Astrocyte (in vitro differentiated cells and primary cell): Measurements from ENCODE around the gene EMX2.

Experiments used
- EZH2 ChIP-seq: IDR thresholded peaks from 2 replicates; pipeline ENCODE4 v1.6.1; 2012; ENCODE audit warnings: mild to moderate bottlenecking, low read length, inconsistent platforms; ENCODE audit not compliant: insufficient read depth
- TF ChIP-seq, protein P1 (sequence below): IDR thresholded peaks from 2 replicates; pipeline ENCODE4 v1.5.1; 2011; ENCODE audit warnings: low read depth, mild to moderate bottlenecking, inconsistent platforms, low read length, moderate library complexity; ENCODE audit not compliant: insufficient read depth

- TF ChIP-seq EZH2: no peak
- TF ChIP-seq, protein P1, sequence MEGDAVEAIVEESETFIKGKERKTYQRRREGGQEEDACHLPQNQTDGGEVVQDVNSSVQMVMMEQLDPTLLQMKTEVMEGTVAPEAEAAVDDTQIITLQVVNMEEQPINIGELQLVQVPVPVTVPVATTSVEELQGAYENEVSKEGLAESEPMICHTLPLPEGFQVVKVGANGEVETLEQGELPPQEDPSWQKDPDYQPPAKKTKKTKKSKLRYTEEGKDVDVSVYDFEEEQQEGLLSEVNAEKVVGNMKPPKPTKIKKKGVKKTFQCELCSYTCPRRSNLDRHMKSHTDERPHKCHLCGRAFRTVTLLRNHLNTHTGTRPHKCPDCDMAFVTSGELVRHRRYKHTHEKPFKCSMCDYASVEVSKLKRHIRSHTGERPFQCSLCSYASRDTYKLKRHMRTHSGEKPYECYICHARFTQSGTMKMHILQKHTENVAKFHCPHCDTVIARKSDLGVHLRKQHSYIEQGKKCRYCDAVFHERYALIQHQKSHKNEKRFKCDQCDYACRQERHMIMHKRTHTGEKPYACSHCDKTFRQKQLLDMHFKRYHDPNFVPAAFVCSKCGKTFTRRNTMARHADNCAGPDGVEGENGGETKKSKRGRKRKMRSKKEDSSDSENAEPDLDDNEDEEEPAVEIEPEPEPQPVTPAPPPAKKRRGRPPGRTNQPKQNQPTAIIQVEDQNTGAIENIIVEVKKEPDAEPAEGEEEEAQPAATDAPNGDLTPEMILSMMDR: no peak
Measured at GRCh38 chr10:117554241-117554814, 11.8 kb downstream of the EMX2 start.
